SU-DHL-6 (cell line): ENCODE measurements around the gene CLIC2.

Experiments used
- CTCF ChIP-seq: fragments of 200-600 bp; sonication (generic); IDR thresholded peaks from one replicate; pipeline ENCODE4 v1.5.1; 2017; ENCODE audit warnings: antibody characterized with exemption, mild to moderate bottlenecking, low read length, moderate library complexity; ENCODE audit not compliant: insufficient read depth, poor library complexity, severe bottlenecking
- EZH2phosphoT487 ChIP-seq: fragments of 200-600 bp; sonication (generic), shearing (Covaris generic); conservative IDR thresholded peaks from 2 replicates; pipeline ENCODE4 v1.6.1; 2018; ENCODE audit warnings: mild to moderate bottlenecking, antibody characterized with exemption, low read length, moderate library complexity, mixed read lengths

DNA sequence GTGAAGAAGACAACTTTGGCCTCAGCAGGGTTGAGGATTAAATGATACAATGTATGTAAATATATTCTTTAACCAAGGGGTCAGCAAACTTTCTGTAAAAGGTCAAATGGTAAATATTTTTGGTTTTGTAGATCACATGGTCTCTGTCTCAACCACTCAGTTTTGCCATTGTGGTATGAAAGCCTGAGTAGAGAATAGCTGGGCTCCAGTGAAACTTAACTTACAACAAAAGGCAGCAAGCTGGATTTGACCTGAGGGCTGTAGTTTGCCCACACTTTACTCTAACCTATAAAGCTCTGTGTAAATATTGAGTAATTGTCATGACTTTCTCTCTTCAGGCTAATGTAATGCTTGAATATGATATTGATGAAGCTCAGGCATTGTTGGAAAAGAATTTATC, 98.5 kb downstream of the CLIC2 start:
- TF ChIP-seq CTCF (no peak), EZH2phosphoT487 (no peak)
